ENCODE data around the gene C1QTNF12.

DNA sequence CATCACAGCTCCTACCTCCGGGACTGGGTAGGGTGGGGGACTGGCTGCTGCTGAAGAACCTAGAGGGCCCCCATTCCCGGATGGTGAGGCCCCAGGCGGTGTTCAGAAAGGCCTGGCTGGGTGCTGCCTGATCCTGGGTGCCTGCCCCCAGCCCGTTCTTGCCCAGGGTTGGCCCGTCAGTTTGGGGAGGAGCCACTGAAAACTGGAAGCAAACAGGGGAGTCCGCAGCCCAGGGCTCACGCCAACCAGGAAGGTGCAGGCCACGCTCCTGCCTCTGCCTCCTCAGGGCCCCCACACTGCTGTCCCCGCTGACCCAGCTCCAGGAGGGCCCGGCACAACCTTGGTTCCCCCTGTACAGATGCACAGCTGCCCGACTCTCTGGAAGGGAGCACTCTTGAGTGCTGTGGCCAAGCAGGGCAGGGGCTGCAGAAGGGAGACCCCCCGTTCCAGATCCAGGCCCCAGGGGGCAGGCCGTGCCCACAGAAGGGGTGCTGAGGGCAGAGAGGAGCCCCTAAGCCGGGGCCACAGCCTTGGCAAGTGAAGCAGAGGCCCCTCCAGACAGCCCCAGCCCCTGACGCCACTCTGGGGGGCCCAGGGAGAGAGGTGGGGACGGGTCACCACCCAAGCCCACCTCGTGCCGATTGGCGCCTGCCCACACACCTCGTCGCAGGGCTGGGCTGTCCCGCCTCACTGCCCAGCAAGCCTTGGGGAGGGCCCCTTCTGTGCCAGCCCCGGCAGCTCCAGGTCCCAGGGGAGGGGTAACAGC is 5.5 kb downstream of the C1QTNF12 start:
- TF ChIP-seq POLR2AphosphoS5 (IDR thresholded peaks at IDR 0.05; ENCODE audit: low read depth) (no peak), SPI1 (IDR thresholded peaks at IDR 0.05; ENCODE audit: borderline replicate concordance, low read depth) (no peak), GABPA (IDR thresholded peaks at IDR 0.05; ENCODE audit: low read depth) (no peak)
- TF ChIP-seq, protein P1, sequence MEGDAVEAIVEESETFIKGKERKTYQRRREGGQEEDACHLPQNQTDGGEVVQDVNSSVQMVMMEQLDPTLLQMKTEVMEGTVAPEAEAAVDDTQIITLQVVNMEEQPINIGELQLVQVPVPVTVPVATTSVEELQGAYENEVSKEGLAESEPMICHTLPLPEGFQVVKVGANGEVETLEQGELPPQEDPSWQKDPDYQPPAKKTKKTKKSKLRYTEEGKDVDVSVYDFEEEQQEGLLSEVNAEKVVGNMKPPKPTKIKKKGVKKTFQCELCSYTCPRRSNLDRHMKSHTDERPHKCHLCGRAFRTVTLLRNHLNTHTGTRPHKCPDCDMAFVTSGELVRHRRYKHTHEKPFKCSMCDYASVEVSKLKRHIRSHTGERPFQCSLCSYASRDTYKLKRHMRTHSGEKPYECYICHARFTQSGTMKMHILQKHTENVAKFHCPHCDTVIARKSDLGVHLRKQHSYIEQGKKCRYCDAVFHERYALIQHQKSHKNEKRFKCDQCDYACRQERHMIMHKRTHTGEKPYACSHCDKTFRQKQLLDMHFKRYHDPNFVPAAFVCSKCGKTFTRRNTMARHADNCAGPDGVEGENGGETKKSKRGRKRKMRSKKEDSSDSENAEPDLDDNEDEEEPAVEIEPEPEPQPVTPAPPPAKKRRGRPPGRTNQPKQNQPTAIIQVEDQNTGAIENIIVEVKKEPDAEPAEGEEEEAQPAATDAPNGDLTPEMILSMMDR (IDR thresholded peaks at IDR 0.05; ENCODE audit: insufficient read depth, low read length): no peak
- TF ChIP-seq, protein P2, sequence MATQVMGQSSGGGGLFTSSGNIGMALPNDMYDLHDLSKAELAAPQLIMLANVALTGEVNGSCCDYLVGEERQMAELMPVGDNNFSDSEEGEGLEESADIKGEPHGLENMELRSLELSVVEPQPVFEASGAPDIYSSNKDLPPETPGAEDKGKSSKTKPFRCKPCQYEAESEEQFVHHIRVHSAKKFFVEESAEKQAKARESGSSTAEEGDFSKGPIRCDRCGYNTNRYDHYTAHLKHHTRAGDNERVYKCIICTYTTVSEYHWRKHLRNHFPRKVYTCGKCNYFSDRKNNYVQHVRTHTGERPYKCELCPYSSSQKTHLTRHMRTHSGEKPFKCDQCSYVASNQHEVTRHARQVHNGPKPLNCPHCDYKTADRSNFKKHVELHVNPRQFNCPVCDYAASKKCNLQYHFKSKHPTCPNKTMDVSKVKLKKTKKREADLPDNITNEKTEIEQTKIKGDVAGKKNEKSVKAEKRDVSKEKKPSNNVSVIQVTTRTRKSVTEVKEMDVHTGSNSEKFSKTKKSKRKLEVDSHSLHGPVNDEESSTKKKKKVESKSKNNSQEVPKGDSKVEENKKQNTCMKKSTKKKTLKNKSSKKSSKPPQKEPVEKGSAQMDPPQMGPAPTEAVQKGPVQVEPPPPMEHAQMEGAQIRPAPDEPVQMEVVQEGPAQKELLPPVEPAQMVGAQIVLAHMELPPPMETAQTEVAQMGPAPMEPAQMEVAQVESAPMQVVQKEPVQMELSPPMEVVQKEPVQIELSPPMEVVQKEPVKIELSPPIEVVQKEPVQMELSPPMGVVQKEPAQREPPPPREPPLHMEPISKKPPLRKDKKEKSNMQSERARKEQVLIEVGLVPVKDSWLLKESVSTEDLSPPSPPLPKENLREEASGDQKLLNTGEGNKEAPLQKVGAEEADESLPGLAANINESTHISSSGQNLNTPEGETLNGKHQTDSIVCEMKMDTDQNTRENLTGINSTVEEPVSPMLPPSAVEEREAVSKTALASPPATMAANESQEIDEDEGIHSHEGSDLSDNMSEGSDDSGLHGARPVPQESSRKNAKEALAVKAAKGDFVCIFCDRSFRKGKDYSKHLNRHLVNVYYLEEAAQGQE (IDR thresholded peaks at IDR 0.05; ENCODE audit: insufficient replicate concordance, low read depth): no peak

All from HL-60 (cell line).